Body of pancreas (tissue), 4 donors: ENCODE measurements around the gene RAD51B. TPM values are rescaled to one million over a fixed set of nuclear protein-coding genes. Genes with fewer than 3 reads are reported as not detected.

Experiments used
- ATAC-seq: fragments of 150-250 bp; one replicate; pipeline ENCODE4 v1.9.1; 2016
- DNase-seq, 4 donors: peaks; one replicate each; pipeline ENCODE4 v3.0.0-alpha.2; 2019
- H3K27ac ChIP-seq, 4 donors: fragments of 200-600 bp; sonication (generic); 1 replicate in 3 of 4; 2 replicates in 1 of 4; pipeline versions ENCODE4 v1.5.1 to v1.6.1; 2016 to 2019; ENCODE audit warnings: mild to moderate bottlenecking in 1 of 4, mixed read lengths in 1 of 4, moderate library complexity in 1 of 4
- H3K27me3 ChIP-seq, 2 donors: fragments of 200-600 bp; sonication (generic); one replicate each; pipeline ENCODE4 v1.6.0; 2016; ENCODE audit warnings: mild to moderate bottlenecking in 1 of 2
- H3K36me3 ChIP-seq, 2 donors: fragments of 200-600 bp; sonication (generic); replicated peaks in 1 of 2; 2 replicates each; pipeline ENCODE4 v1.5.1; 2016; ENCODE audit warnings: low read depth in 2 of 2; ENCODE audit not compliant: insufficient read depth in 1 of 2
- H3K4me1 ChIP-seq: fragments of 200-600 bp; sonication (generic); one replicate; pipeline ENCODE4 v1.6.0; 2016
- H3K4me3 ChIP-seq, 2 donors: fragments of 200-600 bp; sonication (generic); 1 replicate in 1 of 2; 2 replicates in 1 of 2; pipeline ENCODE4 v1.5.1; 2016 to 2019
- H3K9me3 ChIP-seq, 3 donors: fragments of 200-600 bp; sonication (generic); 1 replicate in 2 of 3; 2 replicates in 1 of 3; pipeline ENCODE4 v1.5.1; 2016
- POLR2A ChIP-seq, 3 donors: fragments of 450-650 bp; IDR thresholded peaks; one replicate each; pipeline ENCODE4 v1.6.1; 2016; ENCODE audit warnings: antibody characterized with exemption in 3 of 3, mild to moderate bottlenecking in 2 of 3
- WGBS, 2 donors: methylation state at CpG; one replicate each; pipeline ENCODE4 v1.1.5; 2017; 5-methylcytosine and 5-hydroxymethylcytosine counted together
- intact Hi-C: fragments of 100-400 bp; cut with DNase I; formaldehyde crosslinking; loops from one replicate; pipeline ENCODE4 v1.15.1; 2023
- total RNA-seq, 2 donors: library from RNA; depleted of rRNA; stranded (reverse); fragments of >200 nt; gene quantifications; one replicate each; pipeline ENCODE4 v1.1.0, GENCODE V29; 2016
- TF ChIP-seq, protein P1 (sequence below), 7 experiments: fragments of 450-650 bp in 4 of 7; fragments of 200-600 bp in 3 of 7; sonication (generic) in 3 of 7; IDR thresholded peaks; one replicate each; pipeline ENCODE4 v1.5.1; 2016 to 2019; ENCODE audit warnings: antibody characterized with exemption in 7 of 7

The RAD51B gene
- total RNA-seq, 2 donors from 2014 or later: 12.2 to 29.6 TPM

DNA sequence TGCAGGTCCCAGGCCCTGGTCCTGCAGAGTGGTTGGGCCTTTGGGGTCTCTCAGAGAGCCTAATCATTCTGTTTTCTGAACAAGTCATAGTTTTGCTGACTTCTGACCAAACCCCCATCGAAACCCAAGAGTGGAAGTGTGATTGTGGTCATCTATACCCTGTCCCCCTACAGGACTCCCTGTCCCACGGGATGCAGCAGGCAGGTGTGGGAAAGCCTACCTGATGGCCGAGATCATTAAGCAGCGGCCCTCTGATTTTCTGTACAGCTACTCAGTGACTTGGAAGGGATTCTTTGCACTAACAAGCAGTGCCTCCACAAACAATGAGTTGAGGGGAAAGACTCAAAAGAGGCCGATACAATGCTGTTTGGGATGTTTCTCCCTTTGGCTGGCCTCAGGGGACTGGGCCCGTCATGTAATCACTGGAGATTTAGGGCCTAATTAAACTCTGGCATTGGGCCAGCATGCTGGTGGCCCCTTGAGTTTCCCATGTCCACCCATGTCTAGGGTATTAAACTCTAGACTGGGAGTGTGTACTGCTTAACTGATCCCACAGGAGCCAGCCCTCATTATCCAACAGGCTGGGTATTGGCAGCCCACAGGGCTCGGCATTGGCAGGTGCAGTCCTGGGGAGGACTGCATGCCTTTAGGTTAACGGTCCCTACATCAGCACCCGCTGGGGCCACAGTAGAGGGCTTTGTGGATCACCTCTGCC is 780.5 kb downstream of the RAD51B start:
- Histone ChIP-seq H3K4me1 (peaks cover 44% of the 10 kb centered on the region), H3K27ac (peak overlapping the region; percentile 95 to 99 (median 97)), H3K36me3 (no peaks in the 10 kb centered on the region), H3K27me3 (no peaks in the 10 kb centered on the region), H3K4me3 (no peak overlapping the region), H3K9me3 (no peaks in the 10 kb centered on the region)
- 93 to 95% methylated on average over 6 to 9 of the region's 9 CpGs for WGBS, 2 donors
- no peak for DNase-seq
- no peak for TF ChIP-seq POLR2A (IDR thresholded peaks at IDR 0.05)
- TF ChIP-seq, protein P1, sequence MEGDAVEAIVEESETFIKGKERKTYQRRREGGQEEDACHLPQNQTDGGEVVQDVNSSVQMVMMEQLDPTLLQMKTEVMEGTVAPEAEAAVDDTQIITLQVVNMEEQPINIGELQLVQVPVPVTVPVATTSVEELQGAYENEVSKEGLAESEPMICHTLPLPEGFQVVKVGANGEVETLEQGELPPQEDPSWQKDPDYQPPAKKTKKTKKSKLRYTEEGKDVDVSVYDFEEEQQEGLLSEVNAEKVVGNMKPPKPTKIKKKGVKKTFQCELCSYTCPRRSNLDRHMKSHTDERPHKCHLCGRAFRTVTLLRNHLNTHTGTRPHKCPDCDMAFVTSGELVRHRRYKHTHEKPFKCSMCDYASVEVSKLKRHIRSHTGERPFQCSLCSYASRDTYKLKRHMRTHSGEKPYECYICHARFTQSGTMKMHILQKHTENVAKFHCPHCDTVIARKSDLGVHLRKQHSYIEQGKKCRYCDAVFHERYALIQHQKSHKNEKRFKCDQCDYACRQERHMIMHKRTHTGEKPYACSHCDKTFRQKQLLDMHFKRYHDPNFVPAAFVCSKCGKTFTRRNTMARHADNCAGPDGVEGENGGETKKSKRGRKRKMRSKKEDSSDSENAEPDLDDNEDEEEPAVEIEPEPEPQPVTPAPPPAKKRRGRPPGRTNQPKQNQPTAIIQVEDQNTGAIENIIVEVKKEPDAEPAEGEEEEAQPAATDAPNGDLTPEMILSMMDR (IDR thresholded peaks at IDR 0.05): no peak
- intact Hi-C loops: no loop called here
- ATAC-seq: no peak

DNA sequence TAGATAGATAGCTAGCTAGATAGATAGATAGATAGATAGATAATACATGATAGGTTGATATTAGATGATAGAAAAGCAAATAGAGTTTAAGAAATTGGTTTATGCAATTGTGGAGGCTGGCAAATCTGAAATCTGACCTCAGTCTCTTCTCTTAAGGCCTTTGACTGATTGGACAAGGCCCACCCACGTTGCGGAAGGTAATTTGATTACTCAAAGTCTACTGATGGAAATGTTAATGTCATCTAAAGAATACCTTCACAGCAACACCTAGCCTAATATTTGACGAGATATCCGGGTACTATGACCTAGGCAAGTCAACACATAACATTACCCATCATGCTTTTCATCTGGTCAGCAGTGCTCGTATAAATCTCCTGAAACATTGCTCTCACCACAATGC is 782.9 kb downstream of the RAD51B start:
- intact Hi-C loops: no loop called here
- H3K9me3 ChIP-seq: no peaks in the 10 kb centered on the region
- 72 to 79% methylated on average over 5 of the region's 5 CpGs for WGBS, 2 donors

GRCh38 chr14:68603533-68604360 is 784.2 kb downstream of the RAD51B start:
- Histone ChIP-seq H3K27me3 (no peaks in the 10 kb centered on the region), H3K9me3 (no peaks in the 10 kb centered on the region), H3K4me1 (peaks cover 27% of the 10 kb centered on the region), H3K4me3 (no peak overlapping the region), H3K27ac (no peak overlapping the region), H3K36me3 (no peaks in the 10 kb centered on the region)
- intact Hi-C loops: no loop called here
- DNase-seq (no peak), ATAC-seq (no peak)
- 86 to 90% methylated on average over 24 to 25 of the region's 25 CpGs for WGBS, 2 donors
- TF ChIP-seq, protein P1 (IDR thresholded peaks at IDR 0.05): no peak
- TF ChIP-seq POLR2A (IDR thresholded peaks at IDR 0.05): no peak

More for the DNA sequence above, 782.9 kb downstream of the RAD51B start:
- no peak for TF ChIP-seq POLR2A (IDR thresholded peaks at IDR 0.05)
- TF ChIP-seq, protein P1 (IDR thresholded peaks at IDR 0.05): no peak
- Histone ChIP-seq H3K36me3 (no peaks in the 10 kb centered on the region), H3K27ac (no peak overlapping the region), H3K27me3 (no peaks in the 10 kb centered on the region), H3K4me1 (peaks cover 37% of the 10 kb centered on the region), H3K4me3 (no peak overlapping the region)
- ATAC-seq (no peak), DNase-seq (no peak)

- no peak for DNase-seq
- no peaks in the 10 kb centered on the region for H3K27me3 ChIP-seq
- TF ChIP-seq, protein P1 (IDR thresholded peaks at IDR 0.05): no peak
- no peak for TF ChIP-seq POLR2A (IDR thresholded peaks at IDR 0.05)
- H3K27ac ChIP-seq: no peak overlapping the region
- no peaks in the 10 kb centered on the region for H3K36me3 ChIP-seq
- no peaks in the 10 kb centered on the region for H3K9me3 ChIP-seq
- ATAC-seq: no peak
- intact Hi-C loops: no loop called here
- peaks cover 21% of the 10 kb centered on the region for H3K4me1 ChIP-seq
- H3K4me3 ChIP-seq: no peak overlapping the region
- 94 to 98% methylated on average over 5 to 9 of the region's 9 CpGs for WGBS, 2 donors
Measured at GRCh38 chr14:68604361-68604730, 784.8 kb downstream of the RAD51B start.
